Mesothelial cell of epicardium (in vitro differentiated cells): Measurements from ENCODE around the gene CASQ2. TPM values are rescaled to one million over a fixed set of nuclear protein-coding genes. Genes with fewer than 3 reads are reported as not detected.

Experiments used
- DNase-seq, 2 experiments: peaks; one replicate each; pipeline ENCODE4 v3.0.0; 2021; ENCODE audit warnings: low spot score in 2 of 2; ENCODE audit not compliant: unreplicated experiment in 2 of 2
- H3K27ac Mint-ChIP-seq: 2 replicates; pipeline ENCODE4 v1.8.0; 2021; ENCODE audit warnings: mixed read lengths
- H3K27me3 Mint-ChIP-seq: 2 replicates; pipeline ENCODE4 v1.8.0; 2021; ENCODE audit warnings: low read depth, mixed read lengths
- H3K36me3 Mint-ChIP-seq: 2 replicates; pipeline ENCODE4 v1.8.0; 2021; ENCODE audit warnings: mixed read lengths
- H3K4me1 Mint-ChIP-seq: 2 replicates; pipeline ENCODE4 v1.8.0; 2021; ENCODE audit warnings: mixed read lengths
- H3K4me3 Mint-ChIP-seq: 2 replicates; pipeline ENCODE4 v1.8.0; 2021; ENCODE audit warnings: mild to moderate bottlenecking, moderate library complexity, mixed read lengths
- H3K9me3 Mint-ChIP-seq: 2 replicates; pipeline ENCODE4 v1.8.0; 2021; ENCODE audit warnings: mixed read lengths
- total RNA-seq: library from RNA; stranded (reverse); gene quantifications from 3 replicates; pipeline ENCODE4 v1.2.1, GENCODE V29; 2021
- TF ChIP-seq, protein P1 (sequence below): fragments of 200-600 bp; sonication (generic); IDR thresholded peaks from one replicate; pipeline ENCODE4 v1.5.0; 2021; ENCODE audit warnings: antibody characterized with exemption; ENCODE audit not compliant: unreplicated experiment

Gene CASQ2
- total RNA-seq, 1 donor from 2014 or later, result 0.13 TPM

DNA sequence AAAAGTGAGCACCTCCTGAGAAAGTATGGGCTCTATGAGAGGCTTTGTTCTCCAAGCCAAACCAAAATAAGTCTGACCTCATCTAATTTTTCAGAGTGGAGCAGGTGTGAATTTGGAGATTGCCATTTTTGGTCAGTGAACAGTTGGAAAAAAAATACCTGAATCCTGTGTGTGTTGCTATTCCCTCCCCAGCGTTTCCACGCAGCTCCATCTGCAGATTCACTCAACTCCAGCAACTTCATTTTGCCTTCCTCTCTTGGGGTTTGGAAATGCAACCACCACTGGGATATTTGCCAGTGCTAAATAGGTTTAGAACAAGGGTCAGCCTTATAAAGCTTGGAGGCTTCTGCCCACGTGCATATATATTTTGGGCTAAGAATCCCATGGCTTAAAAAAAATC is 11.2 kb downstream of the CASQ2 start:
- TF ChIP-seq, protein P1, sequence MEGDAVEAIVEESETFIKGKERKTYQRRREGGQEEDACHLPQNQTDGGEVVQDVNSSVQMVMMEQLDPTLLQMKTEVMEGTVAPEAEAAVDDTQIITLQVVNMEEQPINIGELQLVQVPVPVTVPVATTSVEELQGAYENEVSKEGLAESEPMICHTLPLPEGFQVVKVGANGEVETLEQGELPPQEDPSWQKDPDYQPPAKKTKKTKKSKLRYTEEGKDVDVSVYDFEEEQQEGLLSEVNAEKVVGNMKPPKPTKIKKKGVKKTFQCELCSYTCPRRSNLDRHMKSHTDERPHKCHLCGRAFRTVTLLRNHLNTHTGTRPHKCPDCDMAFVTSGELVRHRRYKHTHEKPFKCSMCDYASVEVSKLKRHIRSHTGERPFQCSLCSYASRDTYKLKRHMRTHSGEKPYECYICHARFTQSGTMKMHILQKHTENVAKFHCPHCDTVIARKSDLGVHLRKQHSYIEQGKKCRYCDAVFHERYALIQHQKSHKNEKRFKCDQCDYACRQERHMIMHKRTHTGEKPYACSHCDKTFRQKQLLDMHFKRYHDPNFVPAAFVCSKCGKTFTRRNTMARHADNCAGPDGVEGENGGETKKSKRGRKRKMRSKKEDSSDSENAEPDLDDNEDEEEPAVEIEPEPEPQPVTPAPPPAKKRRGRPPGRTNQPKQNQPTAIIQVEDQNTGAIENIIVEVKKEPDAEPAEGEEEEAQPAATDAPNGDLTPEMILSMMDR, result no peak
- H3K4me3 Mint-ChIP-seq, result no peak overlapping the region
- H3K36me3 Mint-ChIP-seq, result peaks cover 2% of the 10 kb centered on the region
- DNase-seq, result no peak
- H3K27ac Mint-ChIP-seq, result no peak overlapping the region
- H3K27me3 Mint-ChIP-seq, result no peaks in the 10 kb centered on the region
- H3K9me3 Mint-ChIP-seq, result peaks cover 15% of the 10 kb centered on the region
- H3K4me1 Mint-ChIP-seq, result peaks cover 27% of the 10 kb centered on the region

DNA sequence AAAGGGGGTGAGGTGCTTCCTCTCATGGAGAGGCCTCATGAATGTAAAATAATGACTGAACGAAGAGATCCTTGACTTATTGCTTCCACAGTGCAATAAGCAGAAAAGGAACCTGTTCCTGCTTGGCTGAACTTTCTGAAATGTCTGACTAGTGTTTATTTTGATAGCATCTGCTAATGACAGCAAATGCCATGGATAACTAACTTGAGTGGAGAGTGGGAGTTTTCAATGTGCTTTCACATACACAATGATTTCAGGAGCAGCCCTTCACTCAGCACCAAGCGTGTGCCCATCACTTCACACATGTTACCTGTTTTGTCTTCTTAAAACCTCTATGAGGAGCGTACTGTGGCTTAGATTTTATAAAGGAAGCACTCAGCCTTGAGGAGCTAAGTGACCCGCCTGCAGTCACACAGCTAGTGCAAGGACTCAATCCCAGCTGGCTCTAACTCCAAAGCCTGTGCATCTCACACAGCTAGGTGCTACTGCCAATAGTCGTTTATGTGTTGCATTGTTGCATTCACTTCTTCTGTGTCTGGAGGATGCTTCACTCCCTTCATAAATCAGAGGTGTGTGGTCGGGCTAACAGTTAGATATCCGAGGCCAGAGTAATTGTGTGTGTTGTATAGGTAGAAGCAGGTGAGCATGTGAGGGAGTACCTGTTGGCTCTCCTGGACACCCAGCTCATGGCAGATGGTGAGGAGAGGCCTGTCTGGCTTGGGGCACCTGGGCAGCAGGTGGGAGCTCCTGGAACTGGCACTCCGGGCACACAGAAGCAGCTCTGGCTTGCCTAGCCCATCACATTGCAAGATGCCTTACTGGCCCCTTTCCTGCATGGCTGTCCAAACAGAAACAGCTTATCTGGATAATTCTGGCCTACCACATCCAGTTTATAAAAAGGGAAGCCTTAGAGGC is 12.8 kb downstream of the CASQ2 start:
- peaks cover 27% of the 10 kb centered on the region for H3K4me1 Mint-ChIP-seq
- H3K9me3 Mint-ChIP-seq, result peaks cover 15% of the 10 kb centered on the region
- TF ChIP-seq, protein P1, result no peak
- H3K27ac Mint-ChIP-seq, result peak overlapping the region; percentile 81
- DNase-seq, result no peak
- no peaks in the 10 kb centered on the region for H3K27me3 Mint-ChIP-seq
- H3K4me3 Mint-ChIP-seq, result no peak overlapping the region
- peaks cover 2% of the 10 kb centered on the region for H3K36me3 Mint-ChIP-seq

DNA sequence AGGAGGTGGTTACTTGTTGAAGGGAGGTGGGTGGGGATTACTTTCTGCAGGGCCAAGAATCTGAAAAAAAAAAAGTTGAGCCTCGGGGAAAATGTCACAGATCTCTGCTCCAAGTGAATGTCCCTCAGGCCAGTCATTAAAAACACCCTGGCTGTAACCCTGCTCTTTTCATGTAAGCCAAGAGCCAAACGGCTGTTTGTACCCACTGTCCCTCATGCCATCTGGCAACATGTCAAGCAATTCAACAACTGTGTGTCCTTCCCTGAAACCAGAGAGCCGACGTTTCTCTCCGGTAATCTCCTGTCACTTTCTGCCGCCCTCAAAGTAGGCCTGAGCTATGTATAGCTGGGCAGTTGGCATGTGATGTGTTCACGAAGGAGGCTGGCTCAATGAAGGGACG is 14.7 kb downstream of the CASQ2 start:
- no peaks in the 10 kb centered on the region for H3K36me3 Mint-ChIP-seq
- TF ChIP-seq, protein P1, result no peak
- peak overlapping the region; percentile 49 for H3K27ac Mint-ChIP-seq
- peaks cover 4% of the 10 kb centered on the region for H3K9me3 Mint-ChIP-seq
- no peak for DNase-seq
- H3K4me1 Mint-ChIP-seq, result peaks cover 27% of the 10 kb centered on the region
- no peaks in the 10 kb centered on the region for H3K27me3 Mint-ChIP-seq
- H3K4me3 Mint-ChIP-seq, result no peak overlapping the region

DNA sequence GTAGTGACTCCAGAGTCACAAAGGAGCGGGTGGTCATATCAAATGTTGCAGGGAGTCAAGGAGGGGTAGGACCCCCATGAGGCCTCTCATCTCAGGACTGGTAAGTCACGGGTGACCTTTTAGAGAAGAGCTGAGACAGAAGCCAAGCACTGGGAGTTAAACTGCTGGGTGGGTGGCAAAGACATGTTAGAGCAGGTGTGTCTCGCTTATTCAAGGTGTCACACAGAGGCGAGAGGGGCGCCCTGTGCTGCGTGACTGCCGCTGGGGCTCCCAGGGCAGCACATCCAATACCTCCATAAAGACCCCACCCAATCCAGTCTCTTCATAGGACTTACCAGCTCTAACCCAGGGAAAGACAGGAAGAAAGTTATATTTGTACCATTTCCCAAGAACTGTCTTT is 15.2 kb downstream of the CASQ2 start:
- no peaks in the 10 kb centered on the region for H3K36me3 Mint-ChIP-seq
- TF ChIP-seq, protein P1, result no peak
- H3K27me3 Mint-ChIP-seq, result no peaks in the 10 kb centered on the region
- DNase-seq, result no peak
- no peaks in the 10 kb centered on the region for H3K9me3 Mint-ChIP-seq
- peaks cover 31% of the 10 kb centered on the region for H3K4me1 Mint-ChIP-seq
- H3K27ac Mint-ChIP-seq, result no peak overlapping the region
- no peak overlapping the region for H3K4me3 Mint-ChIP-seq

DNA sequence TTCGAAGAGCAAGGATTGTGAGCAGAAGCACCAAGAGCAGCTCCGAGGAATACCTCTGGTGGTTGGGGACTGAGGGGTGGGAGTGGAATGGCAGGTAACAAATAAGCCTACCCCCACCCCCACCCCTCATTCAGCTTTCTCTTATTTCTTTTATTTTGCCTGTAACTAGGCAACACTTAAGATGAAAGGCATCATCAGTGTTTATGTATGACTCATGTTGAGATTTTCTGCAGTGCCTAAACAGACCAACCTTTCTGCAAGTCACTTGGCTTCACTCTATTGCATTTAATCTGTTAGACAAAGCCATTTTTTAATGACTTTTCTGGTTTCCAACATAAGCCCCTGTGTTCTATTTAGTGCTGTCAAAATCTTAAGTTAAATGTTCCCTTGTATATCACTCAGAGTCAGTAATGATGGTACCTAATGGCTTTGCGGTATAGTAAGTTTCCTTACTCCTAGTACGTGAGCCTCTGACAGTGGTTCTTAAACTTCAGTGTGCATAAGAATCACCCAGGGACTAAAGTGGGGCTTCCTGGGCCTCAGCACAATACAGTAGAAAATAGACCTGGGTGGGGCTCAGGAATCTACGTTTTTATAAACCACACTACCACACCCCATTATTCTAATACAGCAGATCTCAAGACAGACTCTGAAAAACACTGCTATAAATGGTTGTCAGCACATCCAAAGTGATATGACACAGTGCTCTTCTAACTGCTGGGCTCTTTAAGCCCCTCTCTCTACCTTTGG is 19.9 kb downstream of the CASQ2 start:
- H3K9me3 Mint-ChIP-seq, result peaks cover 17% of the 10 kb centered on the region
- peaks cover 18% of the 10 kb centered on the region for H3K4me1 Mint-ChIP-seq
- H3K27ac Mint-ChIP-seq, result peak overlapping the region; percentile 60
- H3K4me3 Mint-ChIP-seq, result no peak overlapping the region
- TF ChIP-seq, protein P1, result no peak
- H3K27me3 Mint-ChIP-seq, result no peaks in the 10 kb centered on the region
- no peak for DNase-seq
- H3K36me3 Mint-ChIP-seq, result no peaks in the 10 kb centered on the region
